ENCODE results near the gene NLGN1. TPM values are rescaled to one million over a fixed set of nuclear protein-coding genes. Genes with fewer than 3 reads are reported as not detected.

NLGN1 gene
- total and polyA plus RNA-seq, 2 of the 8 experiments (the other 6 are each of a cell fraction or from before 2014, with no cell fraction given), result 7.8 to 14.8 TPM

GRCh38 chr3:173887888-173888287, 490.3 kb downstream of the NLGN1 start:
- H3K9me3 ChIP-seq (ENCODE audit: insufficient read depth in 2 of 2, low read depth in 1 of 2, low read length in 1 of 2), result no peaks in the 10 kb centered on the region
- no peaks in the 10 kb centered on the region for H3K4me1 ChIP-seq (replicated peaks in 1 of 4; ENCODE audit: control insufficient read depth in 3 of 4, insufficient read depth in 4 of 4, low read length in 3 of 4)

More at GRCh38 chr3:173887888-173888287, 490.3 kb downstream of the NLGN1 start:
- TF ChIP-seq TEAD4 (IDR thresholded peaks at IDR 0.05; ENCODE audit: low read depth, low read length) (no peak), RBBP5 (IDR thresholded peaks at IDR 0.05; ENCODE audit: borderline replicate concordance, low read depth, low read length) (no peak), POU5F1 (IDR thresholded peaks at IDR 0.05; ENCODE audit: low read depth, low read length) (no peak), BCL11A (IDR thresholded peaks at IDR 0.05; ENCODE audit: low read depth in 2 of 2, low read length in 2 of 2) (no peak)
- Histone ChIP-seq H3K23me2 (ENCODE audit: low read depth, low read length) (no peaks in the 10 kb centered on the region), H3K18ac (ENCODE audit: extremely low read depth, low read length) (no peak overlapping the region), H2AFZ (ENCODE audit: low read length) (no peak overlapping the region), H3K56ac (replicated peaks; ENCODE audit: insufficient read length, low read depth, low read length) (no peak overlapping the region), H2BK5ac (ENCODE audit: low read depth, low read length) (no peak overlapping the region), H3K14ac (ENCODE audit: insufficient read length) (no peak overlapping the region), H3K79me1 (ENCODE audit: low read depth, low read length) (no peaks in the 10 kb centered on the region), H3K27ac (ENCODE audit: low read depth, low read length) (no peak overlapping the region), H2BK120ac (replicated peaks; ENCODE audit: low read depth, low read length) (no peak overlapping the region), H2BK12ac (ENCODE audit: low read depth, low read length) (no peak overlapping the region), H4K5ac (ENCODE audit: insufficient read length, low read depth, low read length) (no peak overlapping the region), H3K4me2 (ENCODE audit: insufficient read depth in 1 of 2, low read depth in 2 of 2, low read length in 2 of 2) (no peak overlapping the region), H3K9ac (replicated peaks in 1 of 4; ENCODE audit: extremely low read depth in 1 of 4, low read depth in 3 of 4, low read length in 3 of 4) (no peak overlapping the region), H4K8ac (ENCODE audit: extremely low read depth, insufficient read depth, low read length) (no peak overlapping the region), H3K4ac (replicated peaks; ENCODE audit: insufficient read length, low read depth, low read length) (no peak overlapping the region), H3K79me2 (ENCODE audit: control insufficient read depth in 1 of 2, insufficient read depth in 2 of 2, low read length in 2 of 2) (no peaks in the 10 kb centered on the region), H2AK5ac (ENCODE audit: low read depth, low read length) (no peak overlapping the region), H4K91ac (replicated peaks; ENCODE audit: insufficient read length, low read length) (no peak overlapping the region), H3K4me3 (ENCODE audit: extremely low read depth in 1 of 4, insufficient read depth in 2 of 4, low read depth in 3 of 4, low read length in 4 of 4) (no peak overlapping the region), H4K20me1 (replicated peaks in 1 of 2; ENCODE audit: control insufficient read depth in 1 of 2, insufficient read depth in 2 of 2, low read length in 2 of 2) (no peaks in the 10 kb centered on the region), H3K23ac (ENCODE audit: insufficient read length) (no peak overlapping the region), H3K36me3 (ENCODE audit: control insufficient read depth in 2 of 4, insufficient read depth in 4 of 4, low read length in 3 of 4) (no peaks in the 10 kb centered on the region), H3K27me3 (replicated peaks in 1 of 4; ENCODE audit: control insufficient read depth in 3 of 4, extremely low read depth in 1 of 4, insufficient read depth in 3 of 4, low read length in 3 of 4) (no peaks in the 10 kb centered on the region), H2BK20ac (ENCODE audit: low read length) (no peak overlapping the region), H2BK15ac (ENCODE audit: low read length) (no peak overlapping the region)
- ChIA-PET CTCF (ENCODE audit: partially characterized antibody) (no interaction called here), POLR2A (ENCODE audit: partially characterized antibody) (no interaction called here)
- no peak for FAIRE-seq
- no peak for DNase-seq (ENCODE audit: low read depth in 1 of 2, low spot score in 2 of 2)
